ENCODE measurements around the gene RRP9. TPM values are rescaled to one million over a fixed set of nuclear protein-coding genes. Genes with fewer than 3 reads are reported as not detected.

The RRP9 gene
- total and polyA plus RNA-seq, 2 donors from 2014 or later = 17.8 to 18.6 TPM

DNA sequence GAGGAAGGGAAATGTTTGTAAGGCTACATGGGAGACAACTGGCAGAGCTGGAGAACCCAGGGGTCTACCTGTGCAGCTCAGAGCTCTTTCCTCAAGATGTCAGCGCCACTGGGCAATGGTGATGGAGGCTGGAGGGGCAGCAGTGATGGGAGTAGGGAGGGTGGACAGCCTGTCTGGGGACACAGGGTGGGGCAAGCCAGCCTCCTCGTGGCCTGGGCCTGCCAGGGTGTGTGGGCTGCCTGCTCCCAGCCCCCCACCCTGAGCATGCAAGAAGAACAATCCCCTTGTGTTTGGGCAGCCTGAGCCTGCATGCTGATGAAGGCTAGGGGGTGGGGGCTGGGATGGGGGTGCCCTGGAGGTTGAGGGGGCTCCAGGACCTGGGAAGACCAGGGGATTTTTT, 24.3 kb upstream of the RRP9 start:
- Histone ChIP-seq H3K36me3 (ENCODE audit: control insufficient read depth in 2 of 3, insufficient read depth in 3 of 3, low read length in 3 of 3) (peaks cover 0 to 3% (median 0%) of the 10 kb centered on the region in 3 donors), H3K9ac (ENCODE audit: low read length in 3 of 3) (peak overlapping the region in 1 of 3 donors; percentile 46), H3K27ac (ENCODE audit: low read depth in 2 of 2, low read length in 2 of 2) (no peak overlapping the region), H3K9me3 (ENCODE audit: control insufficient read depth in 2 of 3, insufficient read depth in 1 of 3, low read length in 3 of 3) (no peaks in the 10 kb centered on the region), H3K27me3 (ENCODE audit: control insufficient read depth, insufficient read depth, low read length) (no peaks in the 10 kb centered on the region), H3K4me1 (ENCODE audit: control insufficient read depth in 2 of 3, insufficient read depth in 2 of 3, low read depth in 1 of 3, low read length in 3 of 3) (peaks cover 0 to 10% (median 0%) of the 10 kb centered on the region in 3 donors), H3K4me3 (ENCODE audit: low read length in 3 of 3) (no peak overlapping the region)
- FAIRE-seq (no peak), DNase-seq (no peak)
- intact Hi-C loops (cut with DNase I) = no loop called here
- TF ChIP-seq, protein P1, sequence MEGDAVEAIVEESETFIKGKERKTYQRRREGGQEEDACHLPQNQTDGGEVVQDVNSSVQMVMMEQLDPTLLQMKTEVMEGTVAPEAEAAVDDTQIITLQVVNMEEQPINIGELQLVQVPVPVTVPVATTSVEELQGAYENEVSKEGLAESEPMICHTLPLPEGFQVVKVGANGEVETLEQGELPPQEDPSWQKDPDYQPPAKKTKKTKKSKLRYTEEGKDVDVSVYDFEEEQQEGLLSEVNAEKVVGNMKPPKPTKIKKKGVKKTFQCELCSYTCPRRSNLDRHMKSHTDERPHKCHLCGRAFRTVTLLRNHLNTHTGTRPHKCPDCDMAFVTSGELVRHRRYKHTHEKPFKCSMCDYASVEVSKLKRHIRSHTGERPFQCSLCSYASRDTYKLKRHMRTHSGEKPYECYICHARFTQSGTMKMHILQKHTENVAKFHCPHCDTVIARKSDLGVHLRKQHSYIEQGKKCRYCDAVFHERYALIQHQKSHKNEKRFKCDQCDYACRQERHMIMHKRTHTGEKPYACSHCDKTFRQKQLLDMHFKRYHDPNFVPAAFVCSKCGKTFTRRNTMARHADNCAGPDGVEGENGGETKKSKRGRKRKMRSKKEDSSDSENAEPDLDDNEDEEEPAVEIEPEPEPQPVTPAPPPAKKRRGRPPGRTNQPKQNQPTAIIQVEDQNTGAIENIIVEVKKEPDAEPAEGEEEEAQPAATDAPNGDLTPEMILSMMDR (IDR thresholded peaks at IDR 0.05; ENCODE audit: borderline replicate concordance, extremely low read depth, insufficient read depth) = no peak

DNA sequence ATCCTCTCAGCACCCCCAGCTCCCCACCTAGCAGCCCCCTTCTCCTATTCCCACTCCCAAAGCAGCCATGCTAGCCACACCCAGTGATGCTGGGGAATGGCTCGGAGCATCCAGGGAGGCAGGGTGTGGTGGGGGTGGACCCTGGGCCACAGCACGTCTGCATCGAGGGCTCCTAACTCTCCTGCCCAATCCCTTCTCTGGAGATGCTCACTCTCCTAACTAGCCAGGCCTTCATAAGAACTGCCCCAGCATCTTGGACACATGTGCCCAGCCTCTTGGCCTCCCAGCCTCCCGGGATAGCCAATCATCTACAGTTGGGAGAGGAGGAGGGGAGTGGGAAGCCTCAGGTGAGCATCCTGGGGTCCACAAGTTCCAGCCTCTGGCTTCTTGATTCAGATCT, 22.8 kb upstream of the RRP9 start:
- DNase-seq = no peak
- TF ChIP-seq, protein P1 (IDR thresholded peaks at IDR 0.05; ENCODE audit: borderline replicate concordance, extremely low read depth, insufficient read depth) = no peak
- intact Hi-C loops (cut with DNase I) = no loop called here
- Histone ChIP-seq H3K4me1 (ENCODE audit: control insufficient read depth in 2 of 3, insufficient read depth in 2 of 3, low read depth in 1 of 3, low read length in 3 of 3) (peaks cover 0 to 10% (median 0%) of the 10 kb centered on the region in 3 donors), H3K9me3 (ENCODE audit: control insufficient read depth in 2 of 3, insufficient read depth in 1 of 3, low read length in 3 of 3) (no peaks in the 10 kb centered on the region), H3K9ac (ENCODE audit: low read length in 3 of 3) (no peak overlapping the region), H3K36me3 (ENCODE audit: control insufficient read depth in 2 of 3, insufficient read depth in 3 of 3, low read length in 3 of 3) (no peaks in the 10 kb centered on the region), H3K4me3 (ENCODE audit: low read length in 3 of 3) (no peak overlapping the region), H3K27me3 (ENCODE audit: control insufficient read depth, insufficient read depth, low read length) (no peaks in the 10 kb centered on the region), H3K27ac (ENCODE audit: low read depth in 2 of 2, low read length in 2 of 2) (no peak overlapping the region)
- FAIRE-seq = no peak

DNA sequence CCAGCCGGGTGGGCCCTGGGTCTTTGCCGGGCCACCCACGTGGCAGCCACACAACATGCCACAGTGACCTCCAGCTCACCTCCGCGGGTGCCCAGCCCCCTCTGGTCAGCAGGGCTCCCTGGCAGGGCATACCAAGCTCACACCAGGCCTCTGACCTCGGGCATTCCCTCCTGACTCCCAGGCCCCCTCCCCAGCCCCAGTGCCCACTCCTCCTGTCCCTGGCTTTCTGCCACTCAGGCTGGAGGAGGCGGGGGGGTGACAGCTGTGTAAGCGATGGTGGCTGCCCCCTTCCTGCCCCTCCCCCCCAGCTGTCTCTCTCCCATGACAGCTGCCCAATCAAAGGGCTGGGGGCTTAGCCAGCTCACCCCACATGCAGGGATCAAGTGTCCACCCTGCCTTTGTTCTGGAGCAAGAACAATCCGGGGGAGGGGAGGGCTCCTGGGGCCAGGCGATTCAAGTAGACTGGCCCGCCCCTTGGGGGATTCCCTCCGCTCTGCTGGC, 22.3 kb upstream of the RRP9 start:
- intact Hi-C loops (cut with DNase I) = no loop called here
- Histone ChIP-seq H3K27me3 (ENCODE audit: control insufficient read depth, insufficient read depth, low read length) (no peaks in the 10 kb centered on the region), H3K36me3 (ENCODE audit: control insufficient read depth in 2 of 3, insufficient read depth in 3 of 3, low read length in 3 of 3) (no peaks in the 10 kb centered on the region), H3K9ac (ENCODE audit: low read length in 3 of 3) (no peak overlapping the region), H3K27ac (ENCODE audit: low read depth in 2 of 2, low read length in 2 of 2) (no peak overlapping the region), H3K4me3 (ENCODE audit: low read length in 3 of 3) (no peak overlapping the region), H3K4me1 (ENCODE audit: control insufficient read depth in 2 of 3, insufficient read depth in 2 of 3, low read depth in 1 of 3, low read length in 3 of 3) (peaks cover 0 to 10% (median 0%) of the 10 kb centered on the region in 3 donors), H3K9me3 (ENCODE audit: control insufficient read depth in 2 of 3, insufficient read depth in 1 of 3, low read length in 3 of 3) (no peaks in the 10 kb centered on the region)
- FAIRE-seq = no peak
- TF ChIP-seq, protein P1 (IDR thresholded peaks at IDR 0.05; ENCODE audit: borderline replicate concordance, extremely low read depth, insufficient read depth) = no peak
- DNase-seq = peak in 4 of 5 donors; percentile 91 to 95 (median 92)

All from kidney (tissue), 14 donors.